HL-60 (cell line): ENCODE data around the gene ARL13B.

Source experiments
- GABPA ChIP-seq: IDR thresholded peaks from 2 replicates; pipeline ENCODE4 v1.6.1; 2012; ENCODE audit warnings: low read depth
- POLR2AphosphoS5 ChIP-seq: IDR thresholded peaks from 2 replicates; pipeline ENCODE4 v1.6.1; 2012; ENCODE audit warnings: low read depth
- SPI1 ChIP-seq: IDR thresholded peaks from 2 replicates; pipeline ENCODE4 v1.6.1; 2012; ENCODE audit warnings: low read depth, mild to moderate bottlenecking, borderline replicate concordance
- TF ChIP-seq, protein P1 (sequence below): IDR thresholded peaks from one replicate; pipeline ENCODE4 v1.5.1; 2011; ENCODE audit warnings: low read length, control low read depth, inconsistent platforms; ENCODE audit not compliant: insufficient read depth
- TF ChIP-seq, protein P2 (sequence below): IDR thresholded peaks from 2 replicates; pipeline ENCODE4 v1.6.1; 2012; ENCODE audit warnings: low read depth; ENCODE audit not compliant: insufficient replicate concordance

- TF ChIP-seq POLR2AphosphoS5 (no peak), GABPA (no peak), SPI1 (no peak)
- TF ChIP-seq, protein P1, sequence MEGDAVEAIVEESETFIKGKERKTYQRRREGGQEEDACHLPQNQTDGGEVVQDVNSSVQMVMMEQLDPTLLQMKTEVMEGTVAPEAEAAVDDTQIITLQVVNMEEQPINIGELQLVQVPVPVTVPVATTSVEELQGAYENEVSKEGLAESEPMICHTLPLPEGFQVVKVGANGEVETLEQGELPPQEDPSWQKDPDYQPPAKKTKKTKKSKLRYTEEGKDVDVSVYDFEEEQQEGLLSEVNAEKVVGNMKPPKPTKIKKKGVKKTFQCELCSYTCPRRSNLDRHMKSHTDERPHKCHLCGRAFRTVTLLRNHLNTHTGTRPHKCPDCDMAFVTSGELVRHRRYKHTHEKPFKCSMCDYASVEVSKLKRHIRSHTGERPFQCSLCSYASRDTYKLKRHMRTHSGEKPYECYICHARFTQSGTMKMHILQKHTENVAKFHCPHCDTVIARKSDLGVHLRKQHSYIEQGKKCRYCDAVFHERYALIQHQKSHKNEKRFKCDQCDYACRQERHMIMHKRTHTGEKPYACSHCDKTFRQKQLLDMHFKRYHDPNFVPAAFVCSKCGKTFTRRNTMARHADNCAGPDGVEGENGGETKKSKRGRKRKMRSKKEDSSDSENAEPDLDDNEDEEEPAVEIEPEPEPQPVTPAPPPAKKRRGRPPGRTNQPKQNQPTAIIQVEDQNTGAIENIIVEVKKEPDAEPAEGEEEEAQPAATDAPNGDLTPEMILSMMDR, result no peak
- TF ChIP-seq, protein P2, sequence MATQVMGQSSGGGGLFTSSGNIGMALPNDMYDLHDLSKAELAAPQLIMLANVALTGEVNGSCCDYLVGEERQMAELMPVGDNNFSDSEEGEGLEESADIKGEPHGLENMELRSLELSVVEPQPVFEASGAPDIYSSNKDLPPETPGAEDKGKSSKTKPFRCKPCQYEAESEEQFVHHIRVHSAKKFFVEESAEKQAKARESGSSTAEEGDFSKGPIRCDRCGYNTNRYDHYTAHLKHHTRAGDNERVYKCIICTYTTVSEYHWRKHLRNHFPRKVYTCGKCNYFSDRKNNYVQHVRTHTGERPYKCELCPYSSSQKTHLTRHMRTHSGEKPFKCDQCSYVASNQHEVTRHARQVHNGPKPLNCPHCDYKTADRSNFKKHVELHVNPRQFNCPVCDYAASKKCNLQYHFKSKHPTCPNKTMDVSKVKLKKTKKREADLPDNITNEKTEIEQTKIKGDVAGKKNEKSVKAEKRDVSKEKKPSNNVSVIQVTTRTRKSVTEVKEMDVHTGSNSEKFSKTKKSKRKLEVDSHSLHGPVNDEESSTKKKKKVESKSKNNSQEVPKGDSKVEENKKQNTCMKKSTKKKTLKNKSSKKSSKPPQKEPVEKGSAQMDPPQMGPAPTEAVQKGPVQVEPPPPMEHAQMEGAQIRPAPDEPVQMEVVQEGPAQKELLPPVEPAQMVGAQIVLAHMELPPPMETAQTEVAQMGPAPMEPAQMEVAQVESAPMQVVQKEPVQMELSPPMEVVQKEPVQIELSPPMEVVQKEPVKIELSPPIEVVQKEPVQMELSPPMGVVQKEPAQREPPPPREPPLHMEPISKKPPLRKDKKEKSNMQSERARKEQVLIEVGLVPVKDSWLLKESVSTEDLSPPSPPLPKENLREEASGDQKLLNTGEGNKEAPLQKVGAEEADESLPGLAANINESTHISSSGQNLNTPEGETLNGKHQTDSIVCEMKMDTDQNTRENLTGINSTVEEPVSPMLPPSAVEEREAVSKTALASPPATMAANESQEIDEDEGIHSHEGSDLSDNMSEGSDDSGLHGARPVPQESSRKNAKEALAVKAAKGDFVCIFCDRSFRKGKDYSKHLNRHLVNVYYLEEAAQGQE, result no peak
Measured at GRCh38 chr3:94066506-94067500, 86.8 kb downstream of the ARL13B start.
